Liver (tissue), 9 donors: ENCODE data around the gene NQO2. TPM values are rescaled to one million over a fixed set of nuclear protein-coding genes. Genes with fewer than 3 reads are reported as not detected.
A peak's percentile ranks its signal among the peaks of the same experiment; 100 is the strongest.

Experiments
- DNase-seq: peaks from one replicate; pipeline ENCODE4 v3.0.0-alpha.2; 2017; ENCODE audit warnings: low spot score
- H3K27ac ChIP-seq, 2 donors: one replicate each; pipeline ENCODE4 v1.7.0; 2013; ENCODE audit warnings: inconsistent platforms in 2 of 2, low read length in 2 of 2, control low read depth in 1 of 2, low read depth in 1 of 2, mild to moderate bottlenecking in 1 of 2
- H3K27me3 ChIP-seq, 4 donors: one replicate each; pipeline versions ENCODE4 v1.6.1 to v1.7.0; 2013; ENCODE audit warnings: low read length in 3 of 4, inconsistent platforms in 1 of 4, mild to moderate bottlenecking in 1 of 4, moderate library complexity in 1 of 4; ENCODE audit not compliant: control insufficient read depth in 4 of 4, insufficient read depth in 4 of 4
- H3K36me3 ChIP-seq, 4 donors: one replicate each; pipeline versions ENCODE4 v1.6.1 to v1.7.0; 2013; ENCODE audit warnings: low read length in 3 of 4, mild to moderate bottlenecking in 3 of 4, low read depth in 1 of 4, moderate library complexity in 1 of 4; ENCODE audit not compliant: control insufficient read depth in 4 of 4, insufficient read depth in 3 of 4
- H3K4me1 ChIP-seq, 4 donors: one replicate each; pipeline versions ENCODE4 v1.6.1 to v1.7.0; 2013; ENCODE audit warnings: low read length in 3 of 4, mild to moderate bottlenecking in 3 of 4, moderate library complexity in 1 of 4; ENCODE audit not compliant: control insufficient read depth in 4 of 4, insufficient read depth in 4 of 4
- H3K4me3 ChIP-seq, 3 donors: one replicate each; pipeline versions ENCODE4 v1.6.1 to v1.7.0; 2013; ENCODE audit warnings: low read length in 3 of 3, control low read depth in 1 of 3, low read depth in 1 of 3, mild to moderate bottlenecking in 1 of 3
- H3K9ac ChIP-seq, 2 donors: one replicate each; pipeline ENCODE4 v1.7.0; 2013; ENCODE audit warnings: low read length in 2 of 2, mild to moderate bottlenecking in 2 of 2, moderate library complexity in 2 of 2, control low read depth in 1 of 2, low read depth in 1 of 2
- H3K9me3 ChIP-seq, 4 donors: one replicate each; pipeline versions ENCODE4 v1.6.1 to v1.7.0; 2013; ENCODE audit warnings: low read length in 3 of 4; ENCODE audit not compliant: control insufficient read depth in 4 of 4
- ATF3 ChIP-seq: IDR thresholded peaks from 2 replicates; pipeline ENCODE4 v1.6.1; 2016; ENCODE audit warnings: antibody characterized with exemption
- EGR1 ChIP-seq, 2 donors: IDR thresholded peaks; 2 replicates each; pipeline ENCODE4 v1.6.1; 2016 to 2018; ENCODE audit warnings: antibody characterized with exemption in 2 of 2, low read depth in 2 of 2
- FOXA1 ChIP-seq: IDR thresholded peaks from 2 replicates; pipeline ENCODE4 v1.6.1; 2016; ENCODE audit warnings: antibody characterized with exemption
- FOXA2 ChIP-seq: IDR thresholded peaks from 2 replicates; pipeline ENCODE4 v1.6.1; 2016; ENCODE audit warnings: antibody characterized with exemption
- GABPA ChIP-seq, 2 donors: IDR thresholded peaks in 1 of 2; conservative IDR thresholded peaks in 1 of 2; 2 replicates each; pipeline ENCODE4 v1.6.1; 2016; ENCODE audit warnings: antibody characterized with exemption in 2 of 2, mild to moderate bottlenecking in 1 of 2, moderate library complexity in 1 of 2
- HNF4A ChIP-seq, 2 donors: conservative IDR thresholded peaks; 2 replicates each; pipeline ENCODE4 v1.6.1; 2016; ENCODE audit warnings: antibody characterized with exemption in 2 of 2, mild to moderate bottlenecking in 2 of 2
- HNF4G ChIP-seq: IDR thresholded peaks from 2 replicates; pipeline ENCODE4 v1.6.1; 2016; ENCODE audit warnings: antibody characterized with exemption
- JUND ChIP-seq, 2 donors: IDR thresholded peaks; 2 replicates each; pipeline ENCODE4 v1.6.1; 2016; ENCODE audit warnings: antibody characterized with exemption in 2 of 2
- NR2F2 ChIP-seq: IDR thresholded peaks from 2 replicates; pipeline ENCODE4 v1.6.1; 2016; ENCODE audit warnings: antibody characterized with exemption
- RAD21 ChIP-seq, 2 donors: IDR thresholded peaks; 2 replicates each; pipeline ENCODE4 v1.6.1; 2016; ENCODE audit warnings: antibody characterized with exemption in 2 of 2, mild to moderate bottlenecking in 2 of 2
- REST ChIP-seq: IDR thresholded peaks from 2 replicates; pipeline ENCODE4 v1.6.1; 2016; ENCODE audit warnings: antibody characterized with exemption, mild to moderate bottlenecking
- RXRA ChIP-seq, 2 donors: IDR thresholded peaks; 2 replicates each; pipeline ENCODE4 v1.6.1; 2017 to 2018; ENCODE audit warnings: antibody characterized with exemption in 2 of 2, mild to moderate bottlenecking in 1 of 2
- SP1 ChIP-seq: IDR thresholded peaks from 2 replicates; pipeline ENCODE4 v1.6.1; 2018; ENCODE audit warnings: antibody characterized with exemption, mild to moderate bottlenecking
- TAF1 ChIP-seq: conservative IDR thresholded peaks from 2 replicates; pipeline ENCODE4 v1.6.1; 2016; ENCODE audit warnings: antibody characterized with exemption, mild to moderate bottlenecking
- YY1 ChIP-seq: IDR thresholded peaks from 2 replicates; pipeline ENCODE4 v1.6.1; 2016; ENCODE audit warnings: antibody characterized with exemption, mild to moderate bottlenecking
- WGBS: extraction: QIAGEN DNeasy Blood & Tissue Kit; methylation state at CpG from one replicate; pipeline ENCODE4 v1.1.7; 2013; 5-methylcytosine and 5-hydroxymethylcytosine counted together
- polyA plus RNA-seq, 2 donors: library from polyadenylated mRNA; stranded (reverse) in 1 of 2; unstranded in 1 of 2; fragments of 200-250 nt in 1 of 2; fragments of >200 nt in 1 of 2; fragmentation: Nextera tagmentation in 1 of 2; extraction: Ambion mirVana in 1 of 2; gene quantifications; one replicate each; pipeline versions ENCODE4 v1.2.1 to v1.2.3, GENCODE V29; 2013 to 2015
- total RNA-seq, 2 donors: library from RNA; depleted of rRNA; stranded (reverse); fragments of >200 nt; gene quantifications; one replicate each; pipeline ENCODE4 v1.2.3, GENCODE V29; 2014
- TF ChIP-seq, protein P1 (sequence below): IDR thresholded peaks from 2 replicates; pipeline ENCODE4 v1.6.1; 2016; ENCODE audit warnings: antibody characterized with exemption
- TF ChIP-seq, protein P2 (sequence below): IDR thresholded peaks from 2 replicates; pipeline ENCODE4 v1.6.1; 2016; ENCODE audit warnings: antibody characterized with exemption
- TF ChIP-seq, protein P3 (sequence below): fragments of 150-350 bp; IDR thresholded peaks from 2 replicates; pipeline ENCODE4 v1.5.1; 2017; ENCODE audit warnings: improper control_type of control experiment, low read depth, low read length; ENCODE audit not compliant: missing input control
- donor health status: healthy.
- donor health status: healthy.
- donor health status: healthy.
- donor health status: healthy.
- donor health status: healthy.

NQO2 gene
- total and polyA plus RNA-seq, 4 donors, result 11.5 to 127 (median 92.7) TPM

- Histone ChIP-seq H3K4me1 (peaks cover 3 to 19% (median 7%) of the 10 kb centered on the region in 4 donors), H3K4me3 (no peak overlapping the region), H3K27ac (peak overlapping the region; percentile 5 to 95), H3K36me3 (no peaks in the 10 kb centered on the region), H3K9ac (peak overlapping the region in 1 of 2 donors; percentile 33), H3K27me3 (no peaks in the 10 kb centered on the region), H3K9me3 (no peaks in the 10 kb centered on the region)
- TF ChIP-seq GABPA (IDR thresholded peaks at IDR 0.05 in 1 of 2, conservative IDR thresholded peaks at IDR 0.05 in 1 of 2), result no peak
- no peak for TF ChIP-seq RXRA (IDR thresholded peaks at IDR 0.05)
- no peak for TF ChIP-seq JUND (IDR thresholded peaks at IDR 0.05)
- no peak for TF ChIP-seq YY1
- no peak for TF ChIP-seq SP1
- no peak for TF ChIP-seq FOXA1
- WGBS, result 93% methylated on average over 3 of the region's 3 CpGs
- no peak for DNase-seq
These were observed 30.1 kb upstream of the NQO2 start for GRCh38 chr6:2969549-2969948.

DNA sequence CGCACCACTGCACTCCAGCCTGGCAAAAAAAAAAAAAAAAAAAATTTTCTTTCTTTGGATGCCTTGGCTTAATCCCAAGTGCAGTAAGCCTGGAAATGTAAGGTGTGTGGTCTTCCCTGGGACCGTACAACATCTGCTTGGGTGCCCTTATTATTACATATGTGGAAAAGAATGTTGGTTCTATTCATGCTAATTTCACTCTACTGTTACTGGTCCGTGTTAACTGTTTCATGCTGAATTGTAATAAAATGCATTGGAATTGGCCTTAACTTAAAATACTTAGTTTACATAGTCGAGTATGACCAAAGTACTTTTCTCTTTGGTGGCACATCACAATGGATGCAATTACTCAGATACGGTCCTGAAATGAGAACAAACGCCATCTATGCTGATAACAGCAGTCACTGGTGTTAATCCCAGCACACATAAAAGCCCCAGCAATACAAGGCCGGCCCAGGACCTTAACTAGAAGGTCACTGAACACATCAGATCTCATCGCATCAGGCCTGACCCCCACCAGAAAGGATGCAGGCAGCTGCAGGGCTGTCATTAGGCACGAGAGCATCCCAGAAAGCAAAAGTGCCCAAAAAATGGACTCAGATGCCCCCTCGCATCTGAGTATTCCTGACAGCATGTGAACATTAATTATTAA, 29.5 kb upstream of the NQO2 start:
- no peak for DNase-seq
- TF ChIP-seq, protein P1, sequence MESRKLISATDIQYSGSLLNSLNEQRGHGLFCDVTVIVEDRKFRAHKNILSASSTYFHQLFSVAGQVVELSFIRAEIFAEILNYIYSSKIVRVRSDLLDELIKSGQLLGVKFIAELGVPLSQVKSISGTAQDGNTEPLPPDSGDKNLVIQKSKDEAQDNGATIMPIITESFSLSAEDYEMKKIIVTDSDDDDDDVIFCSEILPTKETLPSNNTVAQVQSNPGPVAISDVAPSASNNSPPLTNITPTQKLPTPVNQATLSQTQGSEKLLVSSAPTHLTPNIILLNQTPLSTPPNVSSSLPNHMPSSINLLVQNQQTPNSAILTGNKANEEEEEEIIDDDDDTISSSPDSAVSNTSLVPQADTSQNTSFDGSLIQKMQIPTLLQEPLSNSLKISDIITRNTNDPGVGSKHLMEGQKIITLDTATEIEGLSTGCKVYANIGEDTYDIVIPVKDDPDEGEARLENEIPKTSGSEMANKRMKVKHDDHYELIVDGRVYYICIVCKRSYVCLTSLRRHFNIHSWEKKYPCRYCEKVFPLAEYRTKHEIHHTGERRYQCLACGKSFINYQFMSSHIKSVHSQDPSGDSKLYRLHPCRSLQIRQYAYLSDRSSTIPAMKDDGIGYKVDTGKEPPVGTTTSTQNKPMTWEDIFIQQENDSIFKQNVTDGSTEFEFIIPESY, result no peak
- TF ChIP-seq, protein P2, sequence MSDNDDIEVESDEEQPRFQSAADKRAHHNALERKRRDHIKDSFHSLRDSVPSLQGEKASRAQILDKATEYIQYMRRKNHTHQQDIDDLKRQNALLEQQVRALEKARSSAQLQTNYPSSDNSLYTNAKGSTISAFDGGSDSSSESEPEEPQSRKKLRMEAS, result no peak
- TF ChIP-seq SP1 (no peak), YY1 (no peak), NR2F2 (no peak), GABPA (IDR thresholded peaks at IDR 0.05 in 1 of 2, conservative IDR thresholded peaks at IDR 0.05 in 1 of 2) (no peak), EGR1 (IDR thresholded peaks at IDR 0.05; ENCODE audit: low read depth in 2 of 2) (no peak), FOXA2 (no peak), TAF1 (no peak), REST (no peak), HNF4G (no peak), ATF3 (no peak), RAD21 (IDR thresholded peaks at IDR 0.05) (no peak), FOXA1 (no peak), HNF4A (conservative IDR thresholded peaks at IDR 0.05) (no peak)
- TF ChIP-seq, protein P3, sequence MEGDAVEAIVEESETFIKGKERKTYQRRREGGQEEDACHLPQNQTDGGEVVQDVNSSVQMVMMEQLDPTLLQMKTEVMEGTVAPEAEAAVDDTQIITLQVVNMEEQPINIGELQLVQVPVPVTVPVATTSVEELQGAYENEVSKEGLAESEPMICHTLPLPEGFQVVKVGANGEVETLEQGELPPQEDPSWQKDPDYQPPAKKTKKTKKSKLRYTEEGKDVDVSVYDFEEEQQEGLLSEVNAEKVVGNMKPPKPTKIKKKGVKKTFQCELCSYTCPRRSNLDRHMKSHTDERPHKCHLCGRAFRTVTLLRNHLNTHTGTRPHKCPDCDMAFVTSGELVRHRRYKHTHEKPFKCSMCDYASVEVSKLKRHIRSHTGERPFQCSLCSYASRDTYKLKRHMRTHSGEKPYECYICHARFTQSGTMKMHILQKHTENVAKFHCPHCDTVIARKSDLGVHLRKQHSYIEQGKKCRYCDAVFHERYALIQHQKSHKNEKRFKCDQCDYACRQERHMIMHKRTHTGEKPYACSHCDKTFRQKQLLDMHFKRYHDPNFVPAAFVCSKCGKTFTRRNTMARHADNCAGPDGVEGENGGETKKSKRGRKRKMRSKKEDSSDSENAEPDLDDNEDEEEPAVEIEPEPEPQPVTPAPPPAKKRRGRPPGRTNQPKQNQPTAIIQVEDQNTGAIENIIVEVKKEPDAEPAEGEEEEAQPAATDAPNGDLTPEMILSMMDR, result no peak
- H3K27me3 ChIP-seq, result no peaks in the 10 kb centered on the region
- peak overlapping the region in 2 of 3 donors; percentile 71 to 98 for H3K4me3 ChIP-seq
- no peaks in the 10 kb centered on the region for H3K36me3 ChIP-seq
- H3K27ac ChIP-seq, result peak overlapping the region; percentile 92 to 95
- WGBS, result 65% methylated on average over 10 of the region's 10 CpGs
- H3K9me3 ChIP-seq, result no peaks in the 10 kb centered on the region
- peak overlapping the region; percentile 12 to 54 for H3K9ac ChIP-seq
- H3K4me1 ChIP-seq, result peaks cover 3 to 19% (median 7%) of the 10 kb centered on the region in 4 donors
